Measurements from ENCODE around the gene PPDPF. TPM values are rescaled to one million over a fixed set of nuclear protein-coding genes. Genes with fewer than 3 reads are reported as not detected.
"Not testable (repeated sequence)": the region's sequence is repeated elsewhere in the genome, so short reads cannot be mapped to it uniquely, and the experiment has no call there.

PPDPF gene
- total and polyA plus RNA-seq, 12 donors = 7.4 to 193 (median 81.3) TPM

DNA sequence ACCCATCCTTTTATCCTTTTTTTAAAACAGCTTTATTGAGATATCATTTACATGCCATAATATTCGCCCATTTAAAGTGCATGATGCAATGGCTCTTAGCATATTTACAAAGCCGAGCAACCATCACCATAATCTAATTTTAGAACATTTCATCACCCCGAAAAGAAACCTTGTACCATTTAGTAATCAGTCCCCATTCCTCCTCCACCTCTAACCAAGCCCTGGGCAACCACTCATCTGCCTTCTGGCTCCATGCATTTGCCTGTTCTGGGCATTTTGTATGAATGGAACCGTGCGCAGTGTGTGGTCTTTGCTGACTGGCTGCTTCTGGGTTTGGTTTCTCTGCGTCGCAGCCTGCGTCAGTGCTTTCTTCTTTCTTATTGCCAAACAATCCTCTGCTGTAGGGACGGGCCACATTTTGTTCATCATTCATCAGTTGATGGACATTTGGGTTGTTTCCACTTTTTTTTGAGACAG is 11.4 kb upstream of the PPDPF start:
- Histone ChIP-seq H3K27me3 (no peaks in the 10 kb centered on the region), H3K9me3 (replicated peaks in 1 of 3) (no peaks in the 10 kb centered on the region), H3K27ac (no peak overlapping the region), H3K4me1 (replicated peaks in 1 of 2) (no peaks in the 10 kb centered on the region), H3K4me3 (no peak overlapping the region), H3K36me3 (replicated peaks in 1 of 2) (no peaks in the 10 kb centered on the region)
- intact Hi-C loops (cut with DNase I) = no loop called here
- 75 to 83% (median 78%) methylated on average over 9 of the region's 9 CpGs for WGBS, 4 donors
- TF ChIP-seq, protein P1, sequence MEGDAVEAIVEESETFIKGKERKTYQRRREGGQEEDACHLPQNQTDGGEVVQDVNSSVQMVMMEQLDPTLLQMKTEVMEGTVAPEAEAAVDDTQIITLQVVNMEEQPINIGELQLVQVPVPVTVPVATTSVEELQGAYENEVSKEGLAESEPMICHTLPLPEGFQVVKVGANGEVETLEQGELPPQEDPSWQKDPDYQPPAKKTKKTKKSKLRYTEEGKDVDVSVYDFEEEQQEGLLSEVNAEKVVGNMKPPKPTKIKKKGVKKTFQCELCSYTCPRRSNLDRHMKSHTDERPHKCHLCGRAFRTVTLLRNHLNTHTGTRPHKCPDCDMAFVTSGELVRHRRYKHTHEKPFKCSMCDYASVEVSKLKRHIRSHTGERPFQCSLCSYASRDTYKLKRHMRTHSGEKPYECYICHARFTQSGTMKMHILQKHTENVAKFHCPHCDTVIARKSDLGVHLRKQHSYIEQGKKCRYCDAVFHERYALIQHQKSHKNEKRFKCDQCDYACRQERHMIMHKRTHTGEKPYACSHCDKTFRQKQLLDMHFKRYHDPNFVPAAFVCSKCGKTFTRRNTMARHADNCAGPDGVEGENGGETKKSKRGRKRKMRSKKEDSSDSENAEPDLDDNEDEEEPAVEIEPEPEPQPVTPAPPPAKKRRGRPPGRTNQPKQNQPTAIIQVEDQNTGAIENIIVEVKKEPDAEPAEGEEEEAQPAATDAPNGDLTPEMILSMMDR (IDR thresholded peaks at IDR 0.05) = no peak
- TF ChIP-seq POLR2A (IDR thresholded peaks at IDR 0.05) = no peak
- DNase-seq = no peak

DNA sequence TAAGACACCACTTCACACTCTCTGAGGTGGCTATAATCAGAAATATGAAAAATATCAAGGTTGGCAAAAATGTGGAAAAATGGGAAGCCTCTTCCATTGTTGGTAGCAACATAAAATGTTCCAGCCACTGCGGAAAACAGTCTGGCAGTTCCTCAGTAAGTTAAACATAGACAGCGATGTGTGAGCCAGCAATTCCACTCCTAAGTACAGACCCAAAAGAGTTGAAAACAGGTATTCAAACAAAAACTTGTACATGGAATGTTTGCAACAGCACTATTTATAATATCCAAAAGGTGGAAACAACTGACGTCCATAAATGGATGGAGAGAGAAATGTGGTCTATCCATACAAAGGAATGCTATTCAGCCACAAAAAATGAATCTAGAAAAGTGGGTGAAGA is 7.4 kb upstream of the PPDPF start:
- no peak for TF ChIP-seq POLR2A (IDR thresholded peaks at IDR 0.05)
- TF ChIP-seq, protein P1 (IDR thresholded peaks at IDR 0.05) = no peak
- no peak overlapping the region for H3K27ac ChIP-seq
- intact Hi-C loops (cut with DNase I) = no loop called here

DNA sequence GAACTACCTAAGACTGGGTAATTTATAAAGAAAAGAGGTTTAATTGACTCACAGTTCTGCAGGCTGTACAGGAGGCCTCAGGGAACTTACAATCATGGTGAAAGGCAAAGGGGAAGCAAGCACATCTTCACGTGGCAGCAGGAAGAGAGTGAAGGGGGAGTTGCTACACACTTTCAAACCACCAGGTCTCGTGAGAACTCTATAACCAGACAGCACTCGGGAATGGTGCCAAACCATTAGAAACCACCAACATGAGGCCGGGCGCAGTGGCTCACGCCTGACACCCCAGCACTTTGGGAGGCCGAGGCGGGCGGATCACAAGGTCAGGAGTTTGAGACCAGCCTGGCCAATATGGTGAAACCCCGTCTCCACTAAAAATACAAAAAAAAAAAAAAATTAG is 6.0 kb upstream of the PPDPF start:
- 65 to 73% (median 65%) methylated on average over 6 to 10 of the region's 10 CpGs for WGBS, 4 donors
- H3K27me3 ChIP-seq; H3K9me3 ChIP-seq (replicated peaks in 1 of 3); H3K4me3 ChIP-seq; DNase-seq; H3K36me3 ChIP-seq (replicated peaks in 1 of 2); intact Hi-C loops (cut with DNase I); H3K4me1 ChIP-seq (replicated peaks in 1 of 2); H3K27ac ChIP-seq: not testable (repeated sequence)

More for the DNA sequence above, 7.4 kb upstream of the PPDPF start:
- DNase-seq = no peak
- Histone ChIP-seq H3K4me1 (replicated peaks in 1 of 2) (no peaks in the 10 kb centered on the region), H3K9me3 (replicated peaks in 1 of 3) (no peaks in the 10 kb centered on the region), H3K36me3 (replicated peaks in 1 of 2) (no peaks in the 10 kb centered on the region), H3K27me3 (no peaks in the 10 kb centered on the region), H3K4me3 (no peak overlapping the region)
- 76 to 87% (median 82%) methylated on average over 3 of the region's 3 CpGs for WGBS, 4 donors

DNA sequence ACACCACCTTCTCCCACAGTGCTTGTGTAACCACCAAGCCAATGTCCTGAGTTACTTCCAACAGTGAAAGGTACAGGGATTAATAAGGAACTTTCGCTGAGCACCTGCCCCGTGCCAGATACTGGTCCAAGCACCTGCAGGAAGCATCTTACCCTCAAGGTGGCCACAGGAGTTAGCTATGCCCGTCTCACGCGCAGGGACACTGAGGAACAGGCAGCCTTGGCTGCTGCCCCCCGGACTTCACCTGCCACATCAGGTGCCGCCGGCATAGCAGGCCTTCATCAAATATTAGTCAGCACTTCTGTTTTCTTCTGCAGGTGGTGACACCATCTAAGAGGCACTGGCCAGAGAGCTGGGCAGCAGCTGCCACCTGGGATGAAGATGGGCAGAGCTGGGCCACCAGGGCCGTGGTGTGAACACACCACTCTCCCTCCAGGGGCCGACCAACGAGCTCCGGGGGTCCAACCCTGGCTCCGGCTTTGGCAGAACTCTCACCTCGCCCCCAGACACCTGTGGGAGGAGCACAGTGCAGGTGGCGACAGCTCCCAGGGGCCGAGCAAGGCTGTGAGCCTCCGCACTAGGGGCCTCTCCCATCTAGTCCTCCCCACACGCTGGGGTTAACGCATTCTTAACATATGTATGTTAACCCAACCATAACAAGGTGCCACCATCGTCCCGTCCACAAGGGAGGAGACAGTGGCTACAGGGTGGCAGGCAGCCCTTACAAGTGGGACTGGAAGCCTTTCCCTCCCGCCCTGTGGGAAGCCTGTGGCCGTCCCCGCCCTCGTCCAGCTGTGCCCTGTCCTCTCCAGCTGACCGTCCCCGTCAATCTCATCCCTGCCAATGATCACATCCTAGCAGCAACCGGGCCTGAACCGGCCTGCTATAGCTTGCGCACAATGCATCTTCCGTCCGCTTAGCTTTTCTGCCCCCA is 2.9 kb upstream of the PPDPF start:
- Histone ChIP-seq H3K36me3 (replicated peaks in 1 of 2) (no peaks in the 10 kb centered on the region), H3K4me1 (replicated peaks in 1 of 2) (peaks cover 0 to 21% of the 10 kb centered on the region in 2 donors), H3K9me3 (replicated peaks in 1 of 3) (no peaks in the 10 kb centered on the region), H3K27me3 (no peaks in the 10 kb centered on the region), H3K27ac (no peak overlapping the region), H3K4me3 (no peak overlapping the region)
- intact Hi-C loops (cut with DNase I) = no loop called here
- no peak for TF ChIP-seq POLR2A (IDR thresholded peaks at IDR 0.05)
- TF ChIP-seq, protein P1 (IDR thresholded peaks at IDR 0.05) = no peak
- WGBS, 4 donors = 86 to 91% (median 88%) methylated on average over 16 to 32 of the region's 32 CpGs
- no peak for DNase-seq
